ENCODE results near the gene ITGB6.
"Not testable (repeated sequence)": the region's sequence is repeated elsewhere in the genome, so short reads cannot be mapped to it uniquely, and the experiment has no call there.

ITGB6 gene

DNA sequence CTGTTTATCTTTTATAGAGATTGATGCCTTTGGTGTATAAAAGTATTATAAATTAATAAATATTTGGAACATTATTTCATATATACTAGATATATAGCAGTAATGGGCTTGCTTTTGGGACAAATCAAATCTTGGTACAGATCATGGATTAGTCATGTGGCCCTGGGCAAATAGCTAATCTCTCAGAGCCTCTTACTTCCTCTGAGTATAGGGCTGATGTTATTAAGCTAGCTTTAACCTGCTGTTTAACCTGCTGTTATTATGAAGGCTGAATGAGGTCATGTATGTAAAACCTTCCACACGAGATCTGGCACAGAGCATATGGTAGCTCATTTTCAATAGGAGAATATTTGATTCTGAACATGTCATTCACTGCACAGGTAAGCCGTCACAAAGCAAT is 5.7 kb downstream of the ITGB6 start:
- Histone ChIP-seq H4K20me1 (ENCODE audit: control insufficient read depth, insufficient read depth, low read depth, low read length) (no peaks in the 10 kb centered on the region), H3K27me3 (ENCODE audit: control insufficient read depth, low read length) (no peaks in the 10 kb centered on the region), H3K4me1 (ENCODE audit: control insufficient read depth, low read length) (no peaks in the 10 kb centered on the region), H3K4me3 (ENCODE audit: low read length) (no peak overlapping the region), H3F3A (ENCODE audit: control insufficient read depth, insufficient read depth) (no peaks in the 10 kb centered on the region), H3K27ac (ENCODE audit: low read depth, low read length) (no peak overlapping the region), H3K79me2 (ENCODE audit: control insufficient read depth, low read length) (no peaks in the 10 kb centered on the region), H3K9me3 (ENCODE audit: control insufficient read depth, insufficient read depth, low read length) (no peaks in the 10 kb centered on the region), H3K4me2 (ENCODE audit: low read length) (no peak overlapping the region), H3K36me3 (ENCODE audit: control insufficient read depth, low read length) (no peaks in the 10 kb centered on the region), H3K9me2 (replicated peaks; ENCODE audit: control insufficient read depth, low read length) (no peaks in the 10 kb centered on the region)
- TF ChIP-seq EZH2phosphoT487 (IDR thresholded peaks at IDR 0.05; ENCODE audit: borderline replicate concordance, low read length): no peak
- TF ChIP-seq, protein P1, sequence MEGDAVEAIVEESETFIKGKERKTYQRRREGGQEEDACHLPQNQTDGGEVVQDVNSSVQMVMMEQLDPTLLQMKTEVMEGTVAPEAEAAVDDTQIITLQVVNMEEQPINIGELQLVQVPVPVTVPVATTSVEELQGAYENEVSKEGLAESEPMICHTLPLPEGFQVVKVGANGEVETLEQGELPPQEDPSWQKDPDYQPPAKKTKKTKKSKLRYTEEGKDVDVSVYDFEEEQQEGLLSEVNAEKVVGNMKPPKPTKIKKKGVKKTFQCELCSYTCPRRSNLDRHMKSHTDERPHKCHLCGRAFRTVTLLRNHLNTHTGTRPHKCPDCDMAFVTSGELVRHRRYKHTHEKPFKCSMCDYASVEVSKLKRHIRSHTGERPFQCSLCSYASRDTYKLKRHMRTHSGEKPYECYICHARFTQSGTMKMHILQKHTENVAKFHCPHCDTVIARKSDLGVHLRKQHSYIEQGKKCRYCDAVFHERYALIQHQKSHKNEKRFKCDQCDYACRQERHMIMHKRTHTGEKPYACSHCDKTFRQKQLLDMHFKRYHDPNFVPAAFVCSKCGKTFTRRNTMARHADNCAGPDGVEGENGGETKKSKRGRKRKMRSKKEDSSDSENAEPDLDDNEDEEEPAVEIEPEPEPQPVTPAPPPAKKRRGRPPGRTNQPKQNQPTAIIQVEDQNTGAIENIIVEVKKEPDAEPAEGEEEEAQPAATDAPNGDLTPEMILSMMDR (IDR thresholded peaks at IDR 0.05; ENCODE audit: low read depth, low read length, poor library complexity, severe bottlenecking): no peak

DNA sequence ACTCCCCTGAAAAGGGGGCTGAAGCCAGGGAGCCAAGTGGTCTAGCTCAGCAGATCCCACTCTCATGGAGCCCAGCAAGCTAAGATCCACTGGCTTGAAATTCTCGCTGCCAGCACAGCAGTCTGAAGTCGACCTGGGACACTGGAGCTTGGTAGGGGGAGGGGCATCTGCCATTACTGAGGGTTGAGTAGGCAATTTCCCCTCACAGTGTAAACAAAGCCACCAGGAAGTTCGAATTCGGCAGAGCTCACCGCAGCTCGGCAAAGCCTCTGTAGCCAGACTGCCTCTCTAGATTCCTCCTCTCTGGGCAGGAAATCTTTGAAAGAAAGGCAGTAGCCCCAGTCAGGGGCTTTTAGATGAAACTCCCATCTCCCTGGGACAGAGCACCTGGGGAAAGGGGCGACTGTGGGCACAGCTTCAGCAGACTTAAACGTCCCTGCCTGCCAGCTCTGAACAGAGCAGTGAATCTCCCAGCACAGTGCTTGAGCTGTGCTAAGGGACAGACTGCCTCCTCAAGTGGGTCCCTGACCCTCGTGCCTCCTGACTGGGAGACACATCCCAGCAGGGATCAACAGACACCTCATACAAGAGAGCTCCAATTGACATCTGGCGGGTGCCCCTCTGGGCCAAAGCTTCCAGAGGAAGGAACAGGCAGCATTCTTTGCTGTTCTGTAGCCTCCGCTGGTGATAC is 18.8 kb downstream of the ITGB6 start:
- H3K9me2 ChIP-seq (replicated peaks; ENCODE audit: control insufficient read depth, low read length); H3K4me1 ChIP-seq (ENCODE audit: control insufficient read depth, low read length); H3K36me3 ChIP-seq (ENCODE audit: control insufficient read depth, low read length); H3K79me2 ChIP-seq (ENCODE audit: control insufficient read depth, low read length); H4K20me1 ChIP-seq (ENCODE audit: control insufficient read depth, insufficient read depth, low read depth, low read length); H3F3A ChIP-seq (ENCODE audit: control insufficient read depth, insufficient read depth); H3K27ac ChIP-seq (ENCODE audit: low read depth, low read length); H3K9me3 ChIP-seq (ENCODE audit: control insufficient read depth, insufficient read depth, low read length); H3K4me2 ChIP-seq (ENCODE audit: low read length); H3K4me3 ChIP-seq (ENCODE audit: low read length); H3K27me3 ChIP-seq (ENCODE audit: control insufficient read depth, low read length): not testable (repeated sequence)

DNA sequence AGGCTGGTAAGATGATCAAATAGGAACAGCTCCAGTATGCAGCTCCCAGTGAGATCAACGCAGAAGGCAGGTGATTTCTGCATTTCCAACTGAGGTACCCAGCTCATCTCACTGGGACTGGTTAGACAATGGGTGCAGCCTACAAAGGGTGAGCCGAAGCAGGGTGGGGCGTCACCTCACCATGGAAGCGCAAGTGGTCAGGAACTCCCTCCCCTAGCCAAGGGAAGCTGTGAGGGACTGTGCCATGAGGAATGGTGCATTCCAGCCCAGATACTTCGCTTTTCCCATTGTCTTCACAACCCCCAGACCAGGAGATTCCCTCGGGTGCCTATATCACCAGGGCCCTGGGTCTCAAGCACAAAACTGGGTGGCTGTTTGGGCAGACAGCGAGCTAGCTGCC is 19.4 kb downstream of the ITGB6 start:
- not testable (repeated sequence) for H3K79me2 ChIP-seq (ENCODE audit: control insufficient read depth, low read length); H3K27ac ChIP-seq (ENCODE audit: low read depth, low read length); H3K4me1 ChIP-seq (ENCODE audit: control insufficient read depth, low read length); H3K9me2 ChIP-seq (replicated peaks; ENCODE audit: control insufficient read depth, low read length); H4K20me1 ChIP-seq (ENCODE audit: control insufficient read depth, insufficient read depth, low read depth, low read length); H3K4me3 ChIP-seq (ENCODE audit: low read length); H3K4me2 ChIP-seq (ENCODE audit: low read length); H3K9me3 ChIP-seq (ENCODE audit: control insufficient read depth, insufficient read depth, low read length); H3K27me3 ChIP-seq (ENCODE audit: control insufficient read depth, low read length); H3K36me3 ChIP-seq (ENCODE audit: control insufficient read depth, low read length); H3F3A ChIP-seq (ENCODE audit: control insufficient read depth, insufficient read depth)

DNA sequence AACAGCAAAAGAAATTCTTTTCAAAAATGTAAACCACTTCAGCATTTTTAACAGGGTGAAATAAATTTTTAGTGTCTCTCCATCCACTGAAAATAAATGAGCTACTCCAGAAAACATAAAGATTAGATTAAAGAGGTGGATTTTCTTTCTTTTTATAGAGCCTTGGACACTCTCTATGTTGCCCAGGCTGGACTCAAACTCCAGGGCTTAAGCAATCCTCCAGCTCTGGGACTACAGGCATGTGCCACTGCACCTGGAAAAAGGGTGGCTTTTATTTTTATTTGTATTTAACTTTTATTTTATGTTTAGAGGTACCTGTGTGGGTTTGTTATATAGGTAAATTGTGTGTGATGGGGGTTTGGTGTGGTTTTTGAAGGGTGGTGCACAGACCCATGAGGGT is 19.9 kb downstream of the ITGB6 start:
- no peaks in the 10 kb centered on the region for H3K9me2 ChIP-seq (replicated peaks; ENCODE audit: control insufficient read depth, low read length)
- H3K27me3 ChIP-seq (ENCODE audit: control insufficient read depth, low read length): no peaks in the 10 kb centered on the region
- no peaks in the 10 kb centered on the region for H3K36me3 ChIP-seq (ENCODE audit: control insufficient read depth, low read length)
- no peak overlapping the region for H3K4me2 ChIP-seq (ENCODE audit: low read length)
- H3K27ac ChIP-seq (ENCODE audit: low read depth, low read length): no peak overlapping the region
- H3K4me1 ChIP-seq (ENCODE audit: control insufficient read depth, low read length): no peaks in the 10 kb centered on the region
- H3K4me3 ChIP-seq (ENCODE audit: low read length): no peak overlapping the region
- TF ChIP-seq, protein P1 (IDR thresholded peaks at IDR 0.05; ENCODE audit: low read depth, low read length, poor library complexity, severe bottlenecking): no peak
- TF ChIP-seq EZH2phosphoT487 (IDR thresholded peaks at IDR 0.05; ENCODE audit: borderline replicate concordance, low read length): no peak
- no peaks in the 10 kb centered on the region for H3F3A ChIP-seq (ENCODE audit: control insufficient read depth, insufficient read depth)
- H3K9me3 ChIP-seq (ENCODE audit: control insufficient read depth, insufficient read depth, low read length): no peaks in the 10 kb centered on the region
- H3K79me2 ChIP-seq (ENCODE audit: control insufficient read depth, low read length): no peaks in the 10 kb centered on the region
- no peaks in the 10 kb centered on the region for H4K20me1 ChIP-seq (ENCODE audit: control insufficient read depth, insufficient read depth, low read depth, low read length)

All from DOHH2 (cell line).